PC-9 (cell line): Measurements from ENCODE around the gene THADA. TPM values are rescaled to one million over a fixed set of nuclear protein-coding genes. Genes with fewer than 3 reads are reported as not detected.
A peak's percentile ranks its signal among the peaks of the same experiment; 100 is the strongest.

Experiments used
- BruUV-seq: library from RNA; stranded (reverse); fragments of 400-500 nt; replicated peaks from 2 replicates; lab custom pipeline; 2021; lab: Mats Ljungman, UMichigan
- CTCF ChIA-PET: fragments of 300-600 bp; sonication (Branson Sonifier 250); formaldehyde crosslinking; loops from one replicate; lab custom pipeline; 2022; ENCODE audit warnings: antibody characterized with exemption; lab: Charles Lee
- POLR2A ChIA-PET: fragments of 300-600 bp; sonication (Branson Sonifier 250); formaldehyde crosslinking; loops from one replicate; lab custom pipeline; 2022; ENCODE audit warnings: antibody characterized with exemption; ENCODE audit not compliant: unreplicated experiment; lab: Charles Lee
- DNase-seq, 2 experiments: peaks; one replicate each; pipeline versions ENCODE4 v3.0.0 to v3.0.0-alpha.2; 2015 to 2022; ENCODE audit warnings: mixed read lengths in 1 of 2
- H2AFZ ChIP-seq: fragments of 200-600 bp; sonication (generic); 2 replicates; pipeline ENCODE4 v1.8.1; 2017; ENCODE audit warnings: antibody characterized with exemption
- H3F3A ChIP-seq: fragments of 200-600 bp; sonication (generic); 2 replicates; pipeline ENCODE4 v1.8.1; 2017; ENCODE audit warnings: antibody characterized with exemption, mild to moderate bottlenecking, low read depth; ENCODE audit not compliant: insufficient read depth
- H3K27ac ChIP-seq: fragments of 200-600 bp; sonication (generic); 2 replicates; pipeline ENCODE4 v1.6.1; 2016; ENCODE audit warnings: mixed run types
- H3K27me3 ChIP-seq: fragments of 200-600 bp; sonication (generic); 2 replicates; pipeline ENCODE4 v1.6.1; 2016; ENCODE audit warnings: low read depth, mixed run types; ENCODE audit not compliant: insufficient read depth
- H3K36me3 ChIP-seq: fragments of 200-600 bp; sonication (generic); 2 replicates; pipeline ENCODE4 v1.6.1; 2016; ENCODE audit warnings: low read depth, mixed run types
- H3K4me1 ChIP-seq: fragments of 200-600 bp; sonication (generic); replicated peaks from 2 replicates; pipeline ENCODE4 v1.6.1; 2016; ENCODE audit warnings: mixed run types; ENCODE audit not compliant: insufficient read depth
- H3K4me2 ChIP-seq: fragments of 200-600 bp; sonication (generic); 2 replicates; pipeline ENCODE4 v1.6.1; 2017; ENCODE audit warnings: mixed run types
- H3K4me3 ChIP-seq: fragments of 200-600 bp; sonication (generic); 2 replicates; pipeline ENCODE4 v1.6.1; 2016; ENCODE audit warnings: mixed run types
- H3K79me2 ChIP-seq: fragments of 200-600 bp; sonication (generic); 2 replicates; pipeline ENCODE4 v1.6.1; 2017; ENCODE audit warnings: low read depth, mixed run types
- H3K9me2 ChIP-seq: fragments of 200-600 bp; sonication (generic); 2 replicates; pipeline ENCODE4 v1.8.1; 2017; ENCODE audit warnings: mild to moderate bottlenecking; ENCODE audit not compliant: insufficient read depth
- H3K9me3 ChIP-seq: fragments of 200-600 bp; sonication (generic); 2 replicates; pipeline ENCODE4 v1.8.1; 2016; ENCODE audit warnings: low read depth; ENCODE audit not compliant: insufficient read depth
- H4K20me1 ChIP-seq: fragments of 200-600 bp; sonication (generic); 2 replicates; pipeline ENCODE4 v1.8.1; 2017; ENCODE audit not compliant: insufficient read depth
- CTCF ChIP-seq: fragments of 200-600 bp; sonication (generic); conservative IDR thresholded peaks from 2 replicates; pipeline ENCODE4 v1.6.1; 2017; ENCODE audit warnings: mixed run types, antibody characterized with exemption, mild to moderate bottlenecking, moderate library complexity
- EZH2 ChIP-seq: fragments of 200-600 bp; sonication (generic); IDR thresholded peaks from 2 replicates; pipeline ENCODE4 v1.8.0; 2017; ENCODE audit warnings: antibody characterized with exemption, low read depth
- intact Hi-C: fragments of 100-400 bp; cut with micrococcal nuclease; formaldehyde crosslinking; loops from one replicate; pipeline ENCODE4 v1.10.0; 2022; ENCODE audit not compliant: unreplicated experiment
- total RNA-seq: library from RNA; stranded (reverse); gene quantifications from 2 replicates; pipeline ENCODE4 v1.2.3, GENCODE V29; 2021

The THADA gene
- total RNA-seq, 1 experiment from 2014 or later: 28.1 TPM

GRCh38 chr2:43180897-43181296 lies 414.9 kb downstream of the THADA start:
- no peaks in the 10 kb centered on the region for H3K9me2 ChIP-seq
- H3K36me3 ChIP-seq: no peaks in the 10 kb centered on the region
- peaks cover 95% of the 10 kb centered on the region for H3K4me1 ChIP-seq
- peak; percentile 78 to 92 for DNase-seq
- H2AFZ ChIP-seq: peak overlapping the region; percentile 23; the same call in 1 of the 2 replicates
- H3F3A ChIP-seq: peaks cover 82% of the 10 kb centered on the region
- BruUV-seq: no TSS peak
- no peak overlapping the region for H3K4me3 ChIP-seq
- H3K27me3 ChIP-seq: no peaks in the 10 kb centered on the region
- H4K20me1 ChIP-seq: no peaks in the 10 kb centered on the region
- H3K27ac ChIP-seq: peak overlapping the region; percentile 88
- no peaks in the 10 kb centered on the region for H3K79me2 ChIP-seq
- ChIA-PET POLR2A (interaction anchor here (0.5 to 0.7 kb wide), 3 partner anchors 35 to 67 kb away, joined by 3 to 4 read pairs (median 4); no protein-coding TSS in a partner anchor), CTCF (interaction anchor here (1.0 kb wide), 1 partner anchor 26 kb away, joined by 3 read pairs; no protein-coding TSS in a partner anchor)
- no peak for TF ChIP-seq CTCF
- TF ChIP-seq EZH2: no peak
- intact Hi-C loops: loop anchor here (1.0 kb wide), 3 partner anchors 25 to 105 kb away; no protein-coding TSS in a partner anchor
- no peaks in the 10 kb centered on the region for H3K9me3 ChIP-seq
- H3K4me2 ChIP-seq: peak overlapping the region; percentile 64

Other genes starting within 250 kb of the THADA start
- 1.6 and 2.3 TPM in 2 replicates for gene PLEKHH2, start 41.2 kb upstream of the THADA start, total RNA-seq
- gene C1GALT1C1L, start 80.4 kb upstream of the THADA start, total RNA-seq: 3.7 and 4.6 TPM in 2 replicates
- gene DYNC2LI1, start 178.0 kb upstream of the THADA start, total RNA-seq: 26.5 and 27.1 TPM in 2 replicates
- gene ABCG5, start 242.8 kb upstream of the THADA start, total RNA-seq: not detected in 2 replicates
- not detected in 2 replicates for gene ABCG8, start 242.9 kb upstream of the THADA start, total RNA-seq